Cardiac muscle cell (in vitro differentiated cells and primary cell): Measurements from ENCODE around the gene SLC4A8. TPM values are rescaled to one million over a fixed set of nuclear protein-coding genes. Genes with fewer than 3 reads are reported as not detected.

Source experiments
- DNase-seq, 2 donors: peaks; one replicate each; pipeline versions ENCODE4 v3.0.0 to v3.0.0-alpha.2; 2010 to 2017; ENCODE audit warnings: low read depth in 1 of 2, low spot score in 1 of 2
- H3K27ac ChIP-seq: fragments of 200-600 bp; sonication (generic); 2 replicates; pipeline ENCODE4 v1.5.1; 2016
- H3K27me3 ChIP-seq: fragments of 200-600 bp; sonication (generic); 2 replicates; pipeline ENCODE4 v1.6.0; 2016; ENCODE audit warnings: control low read depth
- H3K36me3 ChIP-seq: fragments of 200-600 bp; sonication (generic); 2 replicates; pipeline ENCODE4 v1.5.1; 2016; ENCODE audit warnings: control low read depth
- H3K4me1 ChIP-seq: fragments of 200-600 bp; sonication (generic); 2 replicates; pipeline ENCODE4 v1.8.1; 2017; ENCODE audit warnings: low read depth, mild to moderate bottlenecking, mixed run types
- H3K4me3 ChIP-seq: fragments of 200-600 bp; sonication (generic); 2 replicates; pipeline ENCODE4 v1.5.1; 2016; ENCODE audit warnings: mild to moderate bottlenecking
- H3K9me3 ChIP-seq: fragments of 200-600 bp; sonication (generic); 2 replicates; pipeline ENCODE4 v1.5.1; 2017; ENCODE audit warnings: low read depth, mild to moderate bottlenecking, control low read depth
- CTCF ChIP-seq: IDR thresholded peaks from 2 replicates; pipeline ENCODE4 v1.5.1; 2012; ENCODE audit warnings: low read depth, mild to moderate bottlenecking, low read length
- polyA plus RNA-seq: library from polyadenylated mRNA; unstranded; fragments of >200 nt; fragmentation: Nextera tagmentation; extraction: Ambion mirVana; gene quantifications from 2 replicates; pipeline ENCODE4 v1.2.1, GENCODE V29; 2016
- total RNA-seq: library from RNA; depleted of rRNA; stranded (reverse); fragments of >200 nt; gene quantifications from 2 replicates; pipeline ENCODE4 v1.2.3, GENCODE V29; 2016

SLC4A8 gene
- total and polyA plus RNA-seq, 2 experiments from 2014 or later = 1.9 to 4.9 TPM

DNA sequence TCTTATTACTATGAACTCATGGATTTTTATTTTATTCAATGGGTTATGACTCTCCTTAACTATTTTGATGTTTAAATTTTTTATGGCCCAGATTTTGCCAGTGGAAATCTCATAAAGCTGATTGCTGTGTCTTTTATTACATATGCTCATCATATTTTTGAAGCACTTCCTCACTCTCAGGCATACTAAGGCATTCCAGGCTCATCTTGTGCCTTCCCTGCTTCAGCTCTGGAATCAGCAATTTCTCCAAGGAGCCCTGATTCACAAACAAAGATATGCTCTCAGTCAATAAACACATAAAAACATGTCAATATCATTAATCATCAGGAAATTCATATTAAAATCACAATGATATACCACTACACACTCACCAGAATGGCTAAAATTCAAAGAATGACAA lies 121.5 kb downstream of the SLC4A8 start:
- Histone ChIP-seq H3K9me3 (no peaks in the 10 kb centered on the region), H3K27me3 (no peaks in the 10 kb centered on the region), H3K27ac (no peak overlapping the region), H3K4me1 (peaks cover 15% of the 10 kb centered on the region), H3K36me3 (no peaks in the 10 kb centered on the region), H3K4me3 (no peak overlapping the region)
- no peak for TF ChIP-seq CTCF
- no peak for DNase-seq

DNA sequence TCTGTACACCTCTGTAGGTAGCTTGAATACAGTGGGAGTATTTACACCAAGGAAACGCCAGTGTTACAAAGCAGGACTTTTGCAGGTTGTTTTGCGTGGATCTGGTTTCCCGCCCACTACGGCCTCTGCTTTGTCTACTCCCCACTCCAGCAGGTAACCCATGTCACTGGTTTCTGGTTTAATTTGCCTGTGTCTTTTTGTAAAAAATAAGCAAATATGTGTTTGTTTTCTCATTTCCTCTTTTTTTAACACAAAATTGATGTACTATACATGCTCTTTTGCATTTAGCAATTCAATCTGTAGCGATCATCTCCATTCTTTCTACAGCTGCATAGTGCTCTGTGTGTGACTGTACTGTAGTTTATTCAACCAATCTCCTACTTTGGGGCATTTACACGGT lies 123.0 kb downstream of the SLC4A8 start:
- H3K9me3 ChIP-seq = no peaks in the 10 kb centered on the region
- peaks cover 15% of the 10 kb centered on the region for H3K4me1 ChIP-seq
- no peak for DNase-seq
- H3K36me3 ChIP-seq = no peaks in the 10 kb centered on the region
- TF ChIP-seq CTCF = no peak
- H3K27ac ChIP-seq = no peak overlapping the region
- H3K27me3 ChIP-seq = no peaks in the 10 kb centered on the region
- H3K4me3 ChIP-seq = no peak overlapping the region

GRCh38 chr12:51548241-51548640 lies 123.6 kb downstream of the SLC4A8 start:
- H3K4me1 ChIP-seq = peaks cover 15% of the 10 kb centered on the region
- H3K36me3 ChIP-seq = no peaks in the 10 kb centered on the region
- H3K4me3 ChIP-seq = no peak overlapping the region
- DNase-seq = peak in 1 of 2 donors; percentile 67
- peak overlapping the region; percentile 13 for H3K27ac ChIP-seq
- no peaks in the 10 kb centered on the region for H3K9me3 ChIP-seq
- no peak for TF ChIP-seq CTCF
- no peaks in the 10 kb centered on the region for H3K27me3 ChIP-seq

GRCh38 chr12:51549637-51550036 lies 125.0 kb downstream of the SLC4A8 start:
- no peaks in the 10 kb centered on the region for H3K36me3 ChIP-seq
- DNase-seq = no peak
- TF ChIP-seq CTCF = no peak

More at GRCh38 chr12:51549637-51550036, 125.0 kb downstream of the SLC4A8 start:
- H3K4me1 ChIP-seq = peaks cover 15% of the 10 kb centered on the region
- H3K4me3 ChIP-seq = no peak overlapping the region
- no peaks in the 10 kb centered on the region for H3K9me3 ChIP-seq
- H3K27ac ChIP-seq = no peak overlapping the region
- H3K27me3 ChIP-seq = no peaks in the 10 kb centered on the region

Other genes starting within 250 kb of the SLC4A8 start
- gene POU6F1, start 206.8 kb upstream of the SLC4A8 start, total RNA-seq = 1.5 and 3.8 TPM in 2 replicates
- gene POU6F1, start 206.8 kb upstream of the SLC4A8 start, polyA plus RNA-seq = 3.4 and 6.6 TPM in 2 replicates
- 105 and 131 TPM in 2 replicates for gene DAZAP2, start 186.0 kb upstream of the SLC4A8 start, total RNA-seq
- gene DAZAP2, start 186.0 kb upstream of the SLC4A8 start, polyA plus RNA-seq = 147 and 191 TPM in 2 replicates
- 3.0 and 5.5 TPM in 2 replicates for gene SMAGP, start 154.4 kb upstream of the SLC4A8 start, total RNA-seq
- 4.7 and 6.7 TPM in 2 replicates for gene SMAGP, start 154.4 kb upstream of the SLC4A8 start, polyA plus RNA-seq
- gene BIN2, start 100.7 kb upstream of the SLC4A8 start, total RNA-seq = not detected in 2 replicates
- gene BIN2, start 100.7 kb upstream of the SLC4A8 start, polyA plus RNA-seq = 0.25 TPM in 1 of 2 replicates, not detected in the other
- gene CELA1, start 78.2 kb upstream of the SLC4A8 start, total RNA-seq = not detected in 2 replicates
- not detected in 2 replicates for gene CELA1, start 78.2 kb upstream of the SLC4A8 start, polyA plus RNA-seq
- gene GALNT6, start 33.4 kb upstream of the SLC4A8 start, total RNA-seq = 5.4 and 8.0 TPM in 2 replicates
- gene GALNT6, start 33.4 kb upstream of the SLC4A8 start, polyA plus RNA-seq = 4.3 and 5.2 TPM in 2 replicates
- gene SCN8A, start 166.4 kb downstream of the SLC4A8 start, total RNA-seq = 3.7 and 3.9 TPM in 2 replicates
- 0.40 and 0.88 TPM in 2 replicates for gene SCN8A, start 166.4 kb downstream of the SLC4A8 start, polyA plus RNA-seq